Calu3 (cell line): Measurements from ENCODE around the gene LINC00237. TPM values are rescaled to one million over a fixed set of nuclear protein-coding genes. Genes with fewer than 3 reads are reported as not detected.

Source experiments
- BruUV-seq: library from RNA; stranded (reverse); fragments of 400-500 nt; replicated peaks from 2 replicates; lab custom pipeline; 2021; lab: Mats Ljungman, UMichigan
- CTCF ChIA-PET: fragments of 300-600 bp; sonication (Branson Sonifier 250); formaldehyde crosslinking; loops from one replicate; lab custom pipeline; 2022; ENCODE audit warnings: antibody characterized with exemption; lab: Charles Lee
- DNase-seq: peaks from one replicate; pipeline ENCODE4 v3.0.0; 2022
- H3K27ac Mint-ChIP-seq: one replicate; pipeline ENCODE4 v1.8.0; 2022; ENCODE audit warnings: mixed read lengths; ENCODE audit not compliant: unreplicated experiment
- H3K27me3 Mint-ChIP-seq: one replicate; pipeline ENCODE4 v1.8.0; 2022; ENCODE audit warnings: mixed read lengths; ENCODE audit not compliant: unreplicated experiment
- H3K36me3 Mint-ChIP-seq: one replicate; pipeline ENCODE4 v1.8.0; 2022; ENCODE audit warnings: mild to moderate bottlenecking, moderate library complexity, mixed read lengths; ENCODE audit not compliant: insufficient read depth, unreplicated experiment
- H3K4me1 Mint-ChIP-seq: one replicate; pipeline ENCODE4 v1.8.0; 2022; ENCODE audit warnings: mild to moderate bottlenecking, low read depth, mixed read lengths; ENCODE audit not compliant: unreplicated experiment
- H3K4me3 Mint-ChIP-seq: one replicate; pipeline ENCODE4 v1.8.0; 2022; ENCODE audit warnings: mild to moderate bottlenecking, low read depth, moderate library complexity, mixed read lengths; ENCODE audit not compliant: unreplicated experiment
- H3K9me3 Mint-ChIP-seq: one replicate; pipeline ENCODE4 v1.8.0; 2022; ENCODE audit warnings: low read depth, mixed read lengths; ENCODE audit not compliant: unreplicated experiment
- intact Hi-C: fragments of 100-400 bp; cut with micrococcal nuclease; formaldehyde crosslinking; loops from one replicate; pipeline ENCODE4 v1.10.0; 2022; ENCODE audit not compliant: unreplicated experiment
- total RNA-seq: library from RNA; stranded (reverse); gene quantifications from 2 replicates; pipeline ENCODE4 v1.2.3, GENCODE V29; 2022
- TF ChIP-seq, protein P1 (sequence below): fragments of 200-600 bp; IDR thresholded peaks from one replicate; pipeline ENCODE4 v1.8.0; 2022; ENCODE audit warnings: antibody characterized with exemption; ENCODE audit not compliant: unreplicated experiment

LINC00237 gene
- total RNA-seq, 1 experiment from 2014 or later, result not detected

DNA sequence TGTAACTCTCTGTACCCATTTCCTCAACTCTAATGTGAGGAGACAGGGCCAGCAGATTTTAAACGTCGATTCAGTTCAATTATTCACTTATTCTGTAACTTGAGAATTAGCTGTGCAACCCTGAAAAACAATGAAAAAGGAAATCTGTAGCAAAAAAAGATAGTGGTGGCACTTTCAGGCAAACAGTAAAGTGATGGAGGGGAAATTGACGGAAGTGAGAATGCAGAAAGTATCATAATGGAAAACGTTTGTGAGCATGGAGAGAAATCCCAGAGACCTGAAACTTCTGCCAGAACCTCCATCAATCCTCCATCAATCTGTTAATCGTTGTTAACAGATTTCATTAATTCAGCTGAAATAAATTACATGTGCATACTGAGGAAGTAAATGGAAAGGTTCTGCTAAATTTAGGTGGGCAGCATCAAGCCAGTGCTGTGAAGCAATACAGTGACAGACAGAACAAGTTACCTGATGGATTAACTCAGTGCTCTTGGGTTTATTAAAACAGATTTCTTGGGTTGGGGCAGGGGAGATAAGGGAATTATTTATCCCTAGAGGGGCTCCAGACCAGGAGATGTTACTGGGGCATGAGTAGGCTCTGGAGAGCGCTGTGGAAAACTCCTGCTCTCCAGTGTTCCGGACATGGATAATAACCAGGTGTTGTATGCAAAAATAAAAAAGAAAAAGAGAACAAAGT is 37.2 kb upstream of the LINC00237 start:
- no peak overlapping the region for H3K4me3 Mint-ChIP-seq
- H3K4me1 Mint-ChIP-seq, result no peaks in the 10 kb centered on the region
- H3K9me3 Mint-ChIP-seq, result no peaks in the 10 kb centered on the region
- no peak for DNase-seq
- TF ChIP-seq, protein P1, sequence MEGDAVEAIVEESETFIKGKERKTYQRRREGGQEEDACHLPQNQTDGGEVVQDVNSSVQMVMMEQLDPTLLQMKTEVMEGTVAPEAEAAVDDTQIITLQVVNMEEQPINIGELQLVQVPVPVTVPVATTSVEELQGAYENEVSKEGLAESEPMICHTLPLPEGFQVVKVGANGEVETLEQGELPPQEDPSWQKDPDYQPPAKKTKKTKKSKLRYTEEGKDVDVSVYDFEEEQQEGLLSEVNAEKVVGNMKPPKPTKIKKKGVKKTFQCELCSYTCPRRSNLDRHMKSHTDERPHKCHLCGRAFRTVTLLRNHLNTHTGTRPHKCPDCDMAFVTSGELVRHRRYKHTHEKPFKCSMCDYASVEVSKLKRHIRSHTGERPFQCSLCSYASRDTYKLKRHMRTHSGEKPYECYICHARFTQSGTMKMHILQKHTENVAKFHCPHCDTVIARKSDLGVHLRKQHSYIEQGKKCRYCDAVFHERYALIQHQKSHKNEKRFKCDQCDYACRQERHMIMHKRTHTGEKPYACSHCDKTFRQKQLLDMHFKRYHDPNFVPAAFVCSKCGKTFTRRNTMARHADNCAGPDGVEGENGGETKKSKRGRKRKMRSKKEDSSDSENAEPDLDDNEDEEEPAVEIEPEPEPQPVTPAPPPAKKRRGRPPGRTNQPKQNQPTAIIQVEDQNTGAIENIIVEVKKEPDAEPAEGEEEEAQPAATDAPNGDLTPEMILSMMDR, result no peak
- CTCF ChIA-PET, result no interaction called here
- intact Hi-C loops, result no loop called here
- BruUV-seq, result no TSS peak
- no peak overlapping the region for H3K27ac Mint-ChIP-seq
- no peaks in the 10 kb centered on the region for H3K36me3 Mint-ChIP-seq
- no peaks in the 10 kb centered on the region for H3K27me3 Mint-ChIP-seq

DNA sequence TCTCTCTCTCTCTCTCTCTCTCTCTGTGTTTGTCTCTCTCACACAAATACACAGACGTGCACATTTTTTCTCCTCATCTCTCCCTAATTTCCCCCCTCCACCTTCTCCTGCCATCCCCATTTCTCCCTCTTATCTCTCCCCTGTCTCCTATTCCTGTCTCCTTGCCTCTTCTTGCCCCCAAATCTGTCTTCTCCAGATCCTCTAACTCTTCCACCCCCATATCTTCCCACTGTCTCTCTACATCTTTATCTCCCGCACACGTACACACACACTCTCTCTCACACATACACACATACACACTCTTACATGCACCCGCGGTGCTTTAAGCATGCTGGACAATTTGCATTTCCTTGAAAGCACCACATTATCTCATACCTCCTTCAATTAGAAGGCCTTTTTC is 35.7 kb upstream of the LINC00237 start:
- no peak for DNase-seq
- BruUV-seq, result no TSS peak
- Mint-ChIP-seq H3K9me3 (no peaks in the 10 kb centered on the region), H3K36me3 (no peaks in the 10 kb centered on the region), H3K4me3 (no peak overlapping the region), H3K27ac (no peak overlapping the region), H3K27me3 (no peaks in the 10 kb centered on the region), H3K4me1 (no peaks in the 10 kb centered on the region)
- CTCF ChIA-PET, result no interaction called here
- TF ChIP-seq, protein P1, result no peak
- intact Hi-C loops, result no loop called here

DNA sequence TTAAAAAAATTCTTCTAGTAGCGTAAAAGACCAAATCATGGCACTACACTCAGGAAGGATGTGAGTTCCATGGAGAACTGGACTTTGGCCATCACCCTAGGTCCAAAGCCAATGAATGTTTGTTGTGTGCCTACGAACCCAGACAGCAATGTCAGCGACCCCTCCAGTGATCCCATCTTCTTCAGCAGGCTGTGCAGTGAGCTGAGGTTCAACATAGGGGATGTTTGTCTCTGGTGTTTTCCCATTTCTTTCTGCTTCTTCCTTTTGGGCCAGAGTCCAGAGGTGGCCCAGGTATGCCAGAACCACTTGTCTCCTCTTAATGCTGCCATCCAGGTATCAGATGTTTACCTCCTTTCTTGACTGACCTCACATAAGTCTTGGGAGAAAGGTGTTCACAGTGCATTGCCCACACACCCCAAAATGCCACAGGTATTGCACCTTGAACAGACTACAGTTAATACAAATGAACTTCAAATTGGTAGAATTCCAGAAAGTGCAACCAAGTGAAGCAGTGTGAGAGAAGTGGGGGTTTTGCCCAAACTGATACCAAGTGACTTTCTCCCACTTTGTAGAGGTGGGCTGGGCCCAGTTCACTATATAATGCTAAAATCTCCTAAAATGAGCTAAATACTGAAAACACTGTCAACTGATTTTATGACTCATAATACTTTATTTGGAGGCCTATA is 33.9 kb upstream of the LINC00237 start:
- no peak overlapping the region for H3K4me3 Mint-ChIP-seq
- CTCF ChIA-PET, result no interaction called here
- H3K4me1 Mint-ChIP-seq, result no peaks in the 10 kb centered on the region
- no peaks in the 10 kb centered on the region for H3K27me3 Mint-ChIP-seq
- H3K27ac Mint-ChIP-seq, result no peak overlapping the region
- H3K36me3 Mint-ChIP-seq, result no peaks in the 10 kb centered on the region
- TF ChIP-seq, protein P1, result no peak
- no peaks in the 10 kb centered on the region for H3K9me3 Mint-ChIP-seq
- intact Hi-C loops, result no loop called here
- DNase-seq, result no peak
- no TSS peak for BruUV-seq

DNA sequence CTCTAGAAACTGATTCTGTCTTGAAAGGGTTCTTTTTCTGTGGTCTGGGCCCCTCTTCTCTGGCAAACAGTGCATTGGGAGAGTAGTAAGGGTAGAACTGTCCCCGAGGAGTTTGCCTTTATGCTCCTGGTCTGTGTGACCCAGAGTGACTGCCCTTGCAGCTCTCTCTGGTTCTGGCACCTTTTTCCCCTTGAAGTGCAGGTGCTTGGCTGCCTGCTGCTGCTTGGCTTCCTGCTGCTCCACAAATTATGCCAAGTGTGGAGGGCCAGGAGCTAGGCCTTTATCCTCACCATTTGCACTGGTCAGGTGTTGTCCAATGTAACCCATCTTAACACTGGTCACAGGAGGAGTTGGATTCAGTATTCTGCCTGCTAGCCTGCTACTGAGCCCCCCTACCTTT is 30.9 kb upstream of the LINC00237 start:
- Mint-ChIP-seq H3K4me1 (no peaks in the 10 kb centered on the region), H3K27ac (no peak overlapping the region), H3K27me3 (no peaks in the 10 kb centered on the region), H3K36me3 (no peaks in the 10 kb centered on the region), H3K9me3 (no peaks in the 10 kb centered on the region), H3K4me3 (no peak overlapping the region)
- TF ChIP-seq, protein P1, result no peak
- no peak for DNase-seq
- intact Hi-C loops, result no loop called here
- CTCF ChIA-PET, result no interaction called here
- no TSS peak for BruUV-seq
